ENCODE data around the gene RNF38. TPM values are rescaled to one million over a fixed set of nuclear protein-coding genes. Genes with fewer than 3 reads are reported as not detected.
"Not testable (repeated sequence)": the region's sequence is repeated elsewhere in the genome, so short reads cannot be mapped to it uniquely, and the experiment has no call there.

Gene RNF38
- total RNA-seq, 4 donors from 2014 or later: 40.7 to 63.1 (median 49.1) TPM

DNA sequence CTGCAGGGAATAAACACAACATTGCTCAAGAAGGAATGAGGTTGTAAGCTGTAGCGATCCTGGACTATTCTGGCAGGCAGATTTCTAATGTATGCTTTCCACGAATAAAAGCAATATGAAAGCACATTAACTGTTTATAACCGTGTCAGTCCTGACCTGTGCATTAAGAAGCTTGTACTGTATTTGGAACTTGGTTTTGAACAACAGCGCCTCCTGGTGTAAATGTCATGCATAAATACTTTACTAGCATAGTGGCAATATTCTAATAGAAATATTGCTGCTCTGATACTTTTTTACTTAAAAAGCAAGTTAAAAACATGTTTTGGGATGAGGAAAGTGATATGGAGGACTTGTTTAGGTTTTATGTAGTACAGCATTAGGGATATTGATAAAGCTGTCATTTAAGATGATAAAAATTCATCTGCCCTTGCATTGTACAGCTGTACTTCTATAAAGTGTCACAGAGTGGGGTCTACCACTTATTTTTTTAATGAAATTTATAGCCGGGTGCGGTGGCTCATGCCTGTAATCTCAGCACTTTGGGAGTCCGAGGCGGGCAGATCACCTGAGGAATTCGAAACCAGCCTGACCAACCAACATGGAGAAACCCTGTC is 71.2 kb downstream of the RNF38 start:
- peaks cover 0 to 9% (median 3%) of the 10 kb centered on the region in 4 donors for H3K36me3 ChIP-seq
- TF ChIP-seq, protein P1, sequence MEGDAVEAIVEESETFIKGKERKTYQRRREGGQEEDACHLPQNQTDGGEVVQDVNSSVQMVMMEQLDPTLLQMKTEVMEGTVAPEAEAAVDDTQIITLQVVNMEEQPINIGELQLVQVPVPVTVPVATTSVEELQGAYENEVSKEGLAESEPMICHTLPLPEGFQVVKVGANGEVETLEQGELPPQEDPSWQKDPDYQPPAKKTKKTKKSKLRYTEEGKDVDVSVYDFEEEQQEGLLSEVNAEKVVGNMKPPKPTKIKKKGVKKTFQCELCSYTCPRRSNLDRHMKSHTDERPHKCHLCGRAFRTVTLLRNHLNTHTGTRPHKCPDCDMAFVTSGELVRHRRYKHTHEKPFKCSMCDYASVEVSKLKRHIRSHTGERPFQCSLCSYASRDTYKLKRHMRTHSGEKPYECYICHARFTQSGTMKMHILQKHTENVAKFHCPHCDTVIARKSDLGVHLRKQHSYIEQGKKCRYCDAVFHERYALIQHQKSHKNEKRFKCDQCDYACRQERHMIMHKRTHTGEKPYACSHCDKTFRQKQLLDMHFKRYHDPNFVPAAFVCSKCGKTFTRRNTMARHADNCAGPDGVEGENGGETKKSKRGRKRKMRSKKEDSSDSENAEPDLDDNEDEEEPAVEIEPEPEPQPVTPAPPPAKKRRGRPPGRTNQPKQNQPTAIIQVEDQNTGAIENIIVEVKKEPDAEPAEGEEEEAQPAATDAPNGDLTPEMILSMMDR (IDR thresholded peaks at IDR 0.05): peak; percentile 72 to 81 (median 81)
- TF ChIP-seq POLR2A (IDR thresholded peaks at IDR 0.05; ENCODE audit: low read depth) (no peak), EP300 (IDR thresholded peaks at IDR 0.05) (no peak), POLR2AphosphoS5 (IDR thresholded peaks at IDR 0.05) (no peak)
- no peak overlapping the region for H3K27ac ChIP-seq (replicated peaks in 1 of 4)
- no peaks in the 10 kb centered on the region for H3K27me3 ChIP-seq
- H3K9me3 ChIP-seq: no peaks in the 10 kb centered on the region
- H3K4me1 ChIP-seq: peaks cover 0 to 24% (median 13%) of the 10 kb centered on the region in 4 donors
- no peak for DNase-seq (ENCODE audit: extremely low spot score)
- intact Hi-C loops (cut with DNase I): loop anchor here (5.0 kb wide), 2 partner anchors 77 to 137 kb away; partner anchors contain the start of gene CLTA
- WGBS: 46% methylated on average over 9 of the region's 9 CpGs
- H3K4me3 ChIP-seq: no peak overlapping the region

DNA sequence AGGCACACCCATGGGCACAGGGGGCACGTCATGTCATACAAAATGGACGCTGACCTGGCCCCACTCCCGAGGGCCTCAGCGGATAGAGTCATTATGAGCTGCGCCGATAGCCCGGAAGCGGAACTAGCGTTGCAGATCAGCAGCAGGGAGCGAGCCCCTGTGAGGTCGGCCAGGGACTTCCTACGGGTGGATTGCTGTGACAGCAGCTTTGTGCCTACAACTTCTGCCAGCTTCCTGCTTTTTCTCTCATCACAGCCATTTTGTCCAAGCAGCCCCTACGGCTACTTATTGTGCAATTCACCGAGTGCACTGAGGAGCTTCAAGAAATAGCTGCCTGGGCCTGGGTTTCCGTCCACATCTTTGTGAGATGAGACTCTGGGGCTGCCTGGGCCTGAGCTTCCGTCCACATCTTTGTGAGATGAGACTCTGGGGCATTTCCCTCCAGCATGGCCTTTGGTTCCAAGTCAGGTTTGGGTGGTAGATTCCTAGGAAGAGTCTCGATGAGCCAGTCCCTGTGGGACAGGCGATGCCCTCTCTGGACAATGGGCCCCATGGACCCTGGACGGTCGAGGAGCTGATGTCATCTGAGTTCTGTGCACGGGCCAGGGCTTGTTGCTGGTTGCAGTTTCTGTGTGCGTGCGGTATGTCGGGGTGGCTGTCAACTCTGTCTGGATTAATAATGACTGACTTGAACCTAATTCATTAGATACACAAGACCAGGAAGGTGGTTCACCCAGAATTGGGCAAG is 74.8 kb downstream of the RNF38 start:
- H3K27me3 ChIP-seq: peaks cover 0 to 5% (median 0%) of the 10 kb centered on the region in 4 donors
- intact Hi-C loops (cut with DNase I): loop anchor here (5.0 kb wide), 2 partner anchors 73 to 133 kb away; partner anchors contain the start of gene CLTA
- 93% methylated on average over 24 of the region's 24 CpGs for WGBS
- H3K36me3 ChIP-seq: no peaks in the 10 kb centered on the region
- DNase-seq (ENCODE audit: extremely low spot score): no peak
- no peak overlapping the region for H3K4me3 ChIP-seq
- TF ChIP-seq POLR2AphosphoS5 (IDR thresholded peaks at IDR 0.05): no peak
- TF ChIP-seq EP300 (IDR thresholded peaks at IDR 0.05): no peak
- TF ChIP-seq, protein P1 (IDR thresholded peaks at IDR 0.05): no peak
- no peak for TF ChIP-seq POLR2A (IDR thresholded peaks at IDR 0.05; ENCODE audit: low read depth)
- peaks cover 0 to 12% (median 8%) of the 10 kb centered on the region in 4 donors for H3K4me1 ChIP-seq
- no peak overlapping the region for H3K27ac ChIP-seq (replicated peaks in 1 of 4)
- H3K9me3 ChIP-seq: no peaks in the 10 kb centered on the region

DNA sequence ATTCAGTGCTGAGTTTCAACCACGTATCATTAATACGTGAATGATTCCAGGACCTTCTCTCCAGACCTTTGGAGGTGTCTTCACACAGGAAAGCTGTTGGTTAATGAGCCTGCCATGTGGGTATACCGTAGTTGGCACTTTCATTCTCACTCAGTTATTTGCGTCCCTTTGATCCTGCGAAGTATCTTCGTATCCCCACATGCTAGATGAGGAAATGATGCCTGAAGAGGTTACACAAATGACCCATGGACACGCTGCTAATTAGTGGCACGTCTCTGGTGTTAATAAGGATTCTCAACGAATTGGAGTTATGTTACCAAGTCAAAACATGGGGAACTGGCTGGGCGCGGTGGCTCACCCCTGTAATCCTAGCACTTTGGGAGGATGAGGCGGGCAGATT is 76.1 kb downstream of the RNF38 start:
- no peak for DNase-seq (ENCODE audit: extremely low spot score)
- Histone ChIP-seq H3K4me3 (no peak overlapping the region), H3K27me3 (peaks cover 0 to 16% (median 0%) of the 10 kb centered on the region in 4 donors), H3K4me1 (peaks cover 0 to 12% (median 7%) of the 10 kb centered on the region in 4 donors), H3K27ac (replicated peaks in 1 of 4) (no peak overlapping the region), H3K36me3 (no peaks in the 10 kb centered on the region), H3K9me3 (no peaks in the 10 kb centered on the region)
- intact Hi-C loops (cut with DNase I): no loop called here
- 93% methylated on average over 12 of the region's 12 CpGs for WGBS
- TF ChIP-seq EP300 (IDR thresholded peaks at IDR 0.05) (no peak), POLR2AphosphoS5 (IDR thresholded peaks at IDR 0.05) (no peak), POLR2A (IDR thresholded peaks at IDR 0.05; ENCODE audit: low read depth) (no peak)
- TF ChIP-seq, protein P1 (IDR thresholded peaks at IDR 0.05): no peak

DNA sequence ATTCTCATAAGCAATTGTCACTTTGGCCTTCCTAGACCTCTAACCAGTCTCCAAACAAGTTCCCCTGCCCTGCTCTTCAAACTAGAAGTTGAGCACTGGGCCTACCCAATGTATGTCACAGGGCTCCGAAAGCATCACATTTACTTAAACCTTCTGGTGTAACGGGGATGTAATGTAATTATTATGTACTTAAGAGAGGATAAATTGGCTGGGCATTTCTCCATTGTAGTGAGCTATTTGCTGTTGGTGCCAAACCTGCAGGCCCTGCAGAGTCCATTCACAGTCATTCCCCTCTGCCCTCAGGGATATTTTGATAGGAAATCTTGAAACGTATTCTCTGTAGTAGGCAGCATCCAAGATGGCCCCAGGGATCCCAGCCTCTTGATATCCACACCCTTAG is 77.6 kb downstream of the RNF38 start:
- peaks cover 0 to 29% (median 0%) of the 10 kb centered on the region in 4 donors for H3K27me3 ChIP-seq
- WGBS: 68% methylated on average over 3 of the region's 3 CpGs
- no peaks in the 10 kb centered on the region for H3K9me3 ChIP-seq
- no peak for DNase-seq (ENCODE audit: extremely low spot score)
- peaks cover 0 to 5% (median 0%) of the 10 kb centered on the region in 4 donors for H3K4me1 ChIP-seq
- H3K36me3 ChIP-seq: no peaks in the 10 kb centered on the region
- no peak overlapping the region for H3K27ac ChIP-seq (replicated peaks in 1 of 4)
- TF ChIP-seq, protein P1 (IDR thresholded peaks at IDR 0.05): no peak
- no peak for TF ChIP-seq POLR2AphosphoS5 (IDR thresholded peaks at IDR 0.05)
- TF ChIP-seq POLR2A (IDR thresholded peaks at IDR 0.05; ENCODE audit: low read depth): no peak
- no peak for TF ChIP-seq EP300 (IDR thresholded peaks at IDR 0.05)
- intact Hi-C loops (cut with DNase I): no loop called here
- H3K4me3 ChIP-seq: no peak overlapping the region

DNA sequence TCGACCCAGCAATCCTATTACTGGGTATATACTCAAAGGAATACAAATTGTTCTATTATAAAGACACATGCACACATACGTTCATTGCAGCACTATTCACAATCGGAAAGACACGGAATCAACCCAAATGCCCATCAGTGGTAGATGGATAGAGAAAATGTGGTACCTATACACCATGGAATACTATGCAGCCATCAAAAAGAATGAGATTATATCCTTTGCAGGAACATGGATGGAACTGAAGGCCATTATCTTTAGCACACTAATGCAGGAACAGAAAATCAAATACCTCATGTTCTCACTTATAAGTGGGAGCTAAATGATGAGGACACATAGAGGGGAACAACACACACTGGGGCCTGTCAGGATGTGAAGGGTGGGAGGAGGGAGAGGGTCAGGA is 78.2 kb downstream of the RNF38 start:
- WGBS: 85% methylated on average over 4 of the region's 4 CpGs

More for the DNA sequence above, 78.2 kb downstream of the RNF38 start:
- H3K36me3 ChIP-seq; DNase-seq (ENCODE audit: extremely low spot score); H3K27ac ChIP-seq (replicated peaks in 1 of 4); H3K4me1 ChIP-seq; intact Hi-C loops (cut with DNase I); H3K9me3 ChIP-seq; H3K4me3 ChIP-seq: not testable (repeated sequence)
- H3K27me3 ChIP-seq: peaks cover 0 to 33% (median 0%) of the 10 kb centered on the region in 4 donors
